ENCODE results near the gene USP25.

The USP25 gene

DNA sequence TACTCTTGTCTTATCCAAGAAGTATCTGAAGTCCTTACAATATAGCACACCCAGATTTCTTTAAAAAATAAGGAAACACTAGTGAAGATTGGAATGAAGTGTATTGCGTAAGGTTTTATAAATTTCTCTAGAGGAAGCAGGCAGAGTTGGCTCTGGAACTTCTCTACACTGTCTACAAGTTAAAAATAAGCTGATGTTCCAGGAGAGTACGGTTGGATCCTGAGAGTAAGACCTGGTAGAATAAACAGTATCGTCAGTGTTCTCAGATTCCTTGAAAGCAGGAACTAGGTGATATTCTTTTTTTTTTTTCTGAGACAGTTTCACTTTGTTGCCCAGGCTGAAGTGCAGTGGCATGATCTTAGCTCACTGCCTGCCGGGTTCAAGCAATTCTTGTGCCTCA lies 107.9 kb downstream of the USP25 start:
- H3K27ac ChIP-seq (ENCODE audit: extremely low read depth, low read depth, low read length) = no peak overlapping the region
- H3K36me3 ChIP-seq (ENCODE audit: control insufficient read depth in 2 of 2, insufficient read depth in 1 of 2, low read length in 2 of 2) = peaks cover 12% of the 10 kb centered on the region in 2 experiments
- H3K4me1 ChIP-seq (ENCODE audit: control insufficient read depth, insufficient read depth, low read length) = no peaks in the 10 kb centered on the region
- no peaks in the 10 kb centered on the region for H3K9me3 ChIP-seq (ENCODE audit: control insufficient read depth, insufficient read depth, low read depth, low read length)
- ChIA-PET POLR2A (no interaction called here), CTCF (no interaction called here)
- H3K4me3 ChIP-seq (ENCODE audit: low read depth, low read length) = no peak overlapping the region
- TF ChIP-seq ZBTB8A (tag by site-specific recombination; IDR thresholded peaks at IDR 0.05) = no peak

- TF ChIP-seq ZNF518A (tag by site-specific recombination; conservative IDR thresholded peaks at IDR 0.05; ENCODE audit: low read depth) (no peak), ZNF266 (tag by site-specific recombination; IDR thresholded peaks at IDR 0.05; ENCODE audit: low read depth) (no peak), ZBTB20 (tag by site-specific recombination; IDR thresholded peaks at IDR 0.05) (no peak), PRDM1 (tag by site-specific recombination; IDR thresholded peaks at IDR 0.05) (no peak), SETDB1 (IDR thresholded peaks at IDR 0.05; ENCODE audit: insufficient read length, low read length) (no peak), ZNF18 (tag by site-specific recombination; IDR thresholded peaks at IDR 0.05) (no peak), ZNF514 (tag by site-specific recombination; IDR thresholded peaks at IDR 0.05) (no peak), ZNF132 (tag by site-specific recombination; IDR thresholded peaks at IDR 0.05; ENCODE audit: borderline replicate concordance) (no peak), REPIN1 (tag by site-specific recombination; IDR thresholded peaks at IDR 0.05; ENCODE audit: low read depth) (no peak), ZNF140 (tag by site-specific recombination; IDR thresholded peaks at IDR 0.05) (no peak), SALL2 (tag by site-specific recombination; IDR thresholded peaks at IDR 0.05; ENCODE audit: borderline replicate concordance) (no peak), ZNF133 (tag by site-specific recombination; IDR thresholded peaks at IDR 0.05) (no peak), ZNF600 (tag by site-specific recombination; IDR thresholded peaks at IDR 0.05) (no peak)
- TF ChIP-seq, protein P1, sequence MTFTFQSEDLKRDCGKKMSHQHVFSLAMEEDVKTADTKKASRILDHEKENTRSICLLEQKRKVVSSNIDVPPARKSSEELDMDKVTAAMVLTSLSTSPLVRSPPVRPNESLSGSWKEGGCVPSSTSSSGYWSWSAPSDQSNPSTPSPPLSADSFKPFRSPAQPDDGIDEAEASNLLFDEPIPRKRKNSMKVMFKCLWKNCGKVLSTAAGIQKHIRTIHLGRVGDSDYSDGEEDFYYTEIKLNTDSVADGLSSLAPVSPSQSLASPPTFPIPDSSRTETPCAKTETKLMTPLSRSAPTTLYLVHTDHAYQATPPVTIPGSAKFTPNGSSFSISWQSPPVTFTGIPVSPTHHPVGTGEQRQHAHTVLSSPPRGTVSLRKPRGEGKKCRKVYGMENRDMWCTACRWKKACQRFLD (tag by site-specific recombination; IDR thresholded peaks at IDR 0.05) = no peak
- TF ChIP-seq, protein P2, sequence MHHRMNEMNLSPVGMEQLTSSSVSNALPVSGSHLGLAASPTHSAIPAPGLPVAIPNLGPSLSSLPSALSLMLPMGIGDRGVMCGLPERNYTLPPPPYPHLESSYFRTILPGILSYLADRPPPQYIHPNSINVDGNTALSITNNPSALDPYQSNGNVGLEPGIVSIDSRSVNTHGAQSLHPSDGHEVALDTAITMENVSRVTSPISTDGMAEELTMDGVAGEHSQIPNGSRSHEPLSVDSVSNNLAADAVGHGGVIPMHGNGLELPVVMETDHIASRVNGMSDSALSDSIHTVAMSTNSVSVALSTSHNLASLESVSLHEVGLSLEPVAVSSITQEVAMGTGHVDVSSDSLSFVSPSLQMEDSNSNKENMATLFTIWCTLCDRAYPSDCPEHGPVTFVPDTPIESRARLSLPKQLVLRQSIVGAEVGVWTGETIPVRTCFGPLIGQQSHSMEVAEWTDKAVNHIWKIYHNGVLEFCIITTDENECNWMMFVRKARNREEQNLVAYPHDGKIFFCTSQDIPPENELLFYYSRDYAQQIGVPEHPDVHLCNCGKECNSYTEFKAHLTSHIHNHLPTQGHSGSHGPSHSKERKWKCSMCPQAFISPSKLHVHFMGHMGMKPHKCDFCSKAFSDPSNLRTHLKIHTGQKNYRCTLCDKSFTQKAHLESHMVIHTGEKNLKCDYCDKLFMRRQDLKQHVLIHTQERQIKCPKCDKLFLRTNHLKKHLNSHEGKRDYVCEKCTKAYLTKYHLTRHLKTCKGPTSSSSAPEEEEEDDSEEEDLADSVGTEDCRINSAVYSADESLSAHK (tag by site-specific recombination; IDR thresholded peaks at IDR 0.05) = no peak
- TF ChIP-seq, protein P3, sequence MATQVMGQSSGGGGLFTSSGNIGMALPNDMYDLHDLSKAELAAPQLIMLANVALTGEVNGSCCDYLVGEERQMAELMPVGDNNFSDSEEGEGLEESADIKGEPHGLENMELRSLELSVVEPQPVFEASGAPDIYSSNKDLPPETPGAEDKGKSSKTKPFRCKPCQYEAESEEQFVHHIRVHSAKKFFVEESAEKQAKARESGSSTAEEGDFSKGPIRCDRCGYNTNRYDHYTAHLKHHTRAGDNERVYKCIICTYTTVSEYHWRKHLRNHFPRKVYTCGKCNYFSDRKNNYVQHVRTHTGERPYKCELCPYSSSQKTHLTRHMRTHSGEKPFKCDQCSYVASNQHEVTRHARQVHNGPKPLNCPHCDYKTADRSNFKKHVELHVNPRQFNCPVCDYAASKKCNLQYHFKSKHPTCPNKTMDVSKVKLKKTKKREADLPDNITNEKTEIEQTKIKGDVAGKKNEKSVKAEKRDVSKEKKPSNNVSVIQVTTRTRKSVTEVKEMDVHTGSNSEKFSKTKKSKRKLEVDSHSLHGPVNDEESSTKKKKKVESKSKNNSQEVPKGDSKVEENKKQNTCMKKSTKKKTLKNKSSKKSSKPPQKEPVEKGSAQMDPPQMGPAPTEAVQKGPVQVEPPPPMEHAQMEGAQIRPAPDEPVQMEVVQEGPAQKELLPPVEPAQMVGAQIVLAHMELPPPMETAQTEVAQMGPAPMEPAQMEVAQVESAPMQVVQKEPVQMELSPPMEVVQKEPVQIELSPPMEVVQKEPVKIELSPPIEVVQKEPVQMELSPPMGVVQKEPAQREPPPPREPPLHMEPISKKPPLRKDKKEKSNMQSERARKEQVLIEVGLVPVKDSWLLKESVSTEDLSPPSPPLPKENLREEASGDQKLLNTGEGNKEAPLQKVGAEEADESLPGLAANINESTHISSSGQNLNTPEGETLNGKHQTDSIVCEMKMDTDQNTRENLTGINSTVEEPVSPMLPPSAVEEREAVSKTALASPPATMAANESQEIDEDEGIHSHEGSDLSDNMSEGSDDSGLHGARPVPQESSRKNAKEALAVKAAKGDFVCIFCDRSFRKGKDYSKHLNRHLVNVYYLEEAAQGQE (tag by site-specific recombination; IDR thresholded peaks at IDR 0.05) = no peak
- Histone ChIP-seq H3K27ac (ENCODE audit: extremely low read depth, low read depth, low read length) (no peak overlapping the region), H3K4me1 (ENCODE audit: control insufficient read depth, insufficient read depth, low read length) (no peaks in the 10 kb centered on the region), H3K9me3 (ENCODE audit: control insufficient read depth, insufficient read depth, low read depth, low read length) (no peaks in the 10 kb centered on the region), H3K4me3 (ENCODE audit: low read depth, low read length) (no peak overlapping the region), H3K36me3 (ENCODE audit: control insufficient read depth in 2 of 2, insufficient read depth in 1 of 2, low read length in 2 of 2) (peaks cover under 1 to 13% of the 10 kb centered on the region in 2 experiments; a peak in 2 of 3 replicates)
- CTCF ChIA-PET = interaction anchor here (0.7 kb wide), 1 partner anchor 13 kb away, joined by 3 read pairs; no protein-coding TSS in a partner anchor
- POLR2A ChIA-PET = no interaction called here
These were observed 109.2 kb downstream of the USP25 start for GRCh38 chr21:15839026-15839425.

All from HEK293 (cell line).